ENCODE data around the gene UGT1A7. TPM values are rescaled to one million over a fixed set of nuclear protein-coding genes. Genes with fewer than 3 reads are reported as not detected.

UGT1A7 gene
- total and polyA plus RNA-seq, 9 of the 15 experiments (the other 6 are each of a cell fraction or from before 2014, with no cell fraction given): not detected

DNA sequence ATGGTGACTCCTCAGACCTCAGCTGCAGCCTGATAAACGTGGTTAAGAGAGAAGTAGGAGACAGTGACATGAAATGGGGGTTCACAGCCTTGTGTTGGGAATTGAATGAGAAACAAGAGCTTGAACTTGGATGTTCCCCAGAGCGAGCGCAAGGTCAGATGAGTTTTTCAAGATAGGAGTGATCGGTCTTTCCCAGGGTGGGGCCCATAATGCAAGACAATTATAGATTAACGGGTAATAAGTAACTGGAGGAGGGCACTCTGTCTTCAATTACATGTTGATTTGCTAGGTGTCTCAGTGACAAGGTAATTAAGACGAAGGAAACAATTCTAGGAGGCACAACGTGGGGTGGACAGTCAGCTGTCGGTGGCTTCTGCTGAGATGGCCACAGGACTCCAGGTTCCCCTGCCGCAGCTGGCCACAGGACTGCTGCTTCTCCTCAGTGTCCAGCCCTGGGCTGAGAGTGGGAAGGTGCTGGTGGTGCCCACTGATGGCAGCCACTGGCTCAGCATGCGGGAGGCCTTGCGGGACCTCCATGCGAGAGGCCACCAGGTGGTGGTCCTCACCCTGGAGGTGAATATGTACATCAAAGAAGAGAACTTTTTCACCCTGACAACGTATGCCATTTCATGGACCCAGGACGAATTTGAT is 31.0 kb downstream of the UGT1A7 start, which contains the start of gene UGT1A5 (continued):
- TF ChIP-seq, protein P1, sequence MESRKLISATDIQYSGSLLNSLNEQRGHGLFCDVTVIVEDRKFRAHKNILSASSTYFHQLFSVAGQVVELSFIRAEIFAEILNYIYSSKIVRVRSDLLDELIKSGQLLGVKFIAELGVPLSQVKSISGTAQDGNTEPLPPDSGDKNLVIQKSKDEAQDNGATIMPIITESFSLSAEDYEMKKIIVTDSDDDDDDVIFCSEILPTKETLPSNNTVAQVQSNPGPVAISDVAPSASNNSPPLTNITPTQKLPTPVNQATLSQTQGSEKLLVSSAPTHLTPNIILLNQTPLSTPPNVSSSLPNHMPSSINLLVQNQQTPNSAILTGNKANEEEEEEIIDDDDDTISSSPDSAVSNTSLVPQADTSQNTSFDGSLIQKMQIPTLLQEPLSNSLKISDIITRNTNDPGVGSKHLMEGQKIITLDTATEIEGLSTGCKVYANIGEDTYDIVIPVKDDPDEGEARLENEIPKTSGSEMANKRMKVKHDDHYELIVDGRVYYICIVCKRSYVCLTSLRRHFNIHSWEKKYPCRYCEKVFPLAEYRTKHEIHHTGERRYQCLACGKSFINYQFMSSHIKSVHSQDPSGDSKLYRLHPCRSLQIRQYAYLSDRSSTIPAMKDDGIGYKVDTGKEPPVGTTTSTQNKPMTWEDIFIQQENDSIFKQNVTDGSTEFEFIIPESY (CRISPR knock-in tag; IDR thresholded peaks at IDR 0.05): no peak
- TF ChIP-seq, protein P2, sequence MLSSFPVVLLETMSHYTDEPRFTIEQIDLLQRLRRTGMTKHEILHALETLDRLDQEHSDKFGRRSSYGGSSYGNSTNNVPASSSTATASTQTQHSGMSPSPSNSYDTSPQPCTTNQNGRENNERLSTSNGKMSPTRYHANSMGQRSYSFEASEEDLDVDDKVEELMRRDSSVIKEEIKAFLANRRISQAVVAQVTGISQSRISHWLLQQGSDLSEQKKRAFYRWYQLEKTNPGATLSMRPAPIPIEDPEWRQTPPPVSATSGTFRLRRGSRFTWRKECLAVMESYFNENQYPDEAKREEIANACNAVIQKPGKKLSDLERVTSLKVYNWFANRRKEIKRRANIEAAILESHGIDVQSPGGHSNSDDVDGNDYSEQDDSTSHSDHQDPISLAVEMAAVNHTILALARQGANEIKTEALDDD (IDR thresholded peaks at IDR 0.05): no peak
- TF ChIP-seq EP300 (IDR thresholded peaks at IDR 0.05; ENCODE audit: low read length): no peak
- no peak for TF ChIP-seq SRSF3 (IDR thresholded peaks at IDR 0.05; ENCODE audit: insufficient read depth, low read length)
- TF ChIP-seq MCM5 (IDR thresholded peaks at IDR 0.05; ENCODE audit: low read depth): no peak
- no peak for TF ChIP-seq RBM34 (IDR thresholded peaks at IDR 0.05; ENCODE audit: borderline replicate concordance, insufficient read depth, low read length)
- TF ChIP-seq ATF7 (IDR thresholded peaks at IDR 0.05): no peak
- no peak for TF ChIP-seq GABPB2 (CRISPR knock-in tag; conservative IDR thresholded peaks at IDR 0.05)
- TF ChIP-seq SRF (CRISPR knock-in tag; IDR thresholded peaks at IDR 0.05): no peak
- TF ChIP-seq, protein P3, sequence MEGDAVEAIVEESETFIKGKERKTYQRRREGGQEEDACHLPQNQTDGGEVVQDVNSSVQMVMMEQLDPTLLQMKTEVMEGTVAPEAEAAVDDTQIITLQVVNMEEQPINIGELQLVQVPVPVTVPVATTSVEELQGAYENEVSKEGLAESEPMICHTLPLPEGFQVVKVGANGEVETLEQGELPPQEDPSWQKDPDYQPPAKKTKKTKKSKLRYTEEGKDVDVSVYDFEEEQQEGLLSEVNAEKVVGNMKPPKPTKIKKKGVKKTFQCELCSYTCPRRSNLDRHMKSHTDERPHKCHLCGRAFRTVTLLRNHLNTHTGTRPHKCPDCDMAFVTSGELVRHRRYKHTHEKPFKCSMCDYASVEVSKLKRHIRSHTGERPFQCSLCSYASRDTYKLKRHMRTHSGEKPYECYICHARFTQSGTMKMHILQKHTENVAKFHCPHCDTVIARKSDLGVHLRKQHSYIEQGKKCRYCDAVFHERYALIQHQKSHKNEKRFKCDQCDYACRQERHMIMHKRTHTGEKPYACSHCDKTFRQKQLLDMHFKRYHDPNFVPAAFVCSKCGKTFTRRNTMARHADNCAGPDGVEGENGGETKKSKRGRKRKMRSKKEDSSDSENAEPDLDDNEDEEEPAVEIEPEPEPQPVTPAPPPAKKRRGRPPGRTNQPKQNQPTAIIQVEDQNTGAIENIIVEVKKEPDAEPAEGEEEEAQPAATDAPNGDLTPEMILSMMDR (IDR thresholded peaks at IDR 0.05 in 2 of 3, conservative IDR thresholded peaks at IDR 0.05 in 1 of 3; ENCODE audit: insufficient read depth in 2 of 3, low read depth in 1 of 3, low read length in 3 of 3): no peak
- no peak for TF ChIP-seq RHOXF2B (CRISPR knock-in tag; conservative IDR thresholded peaks at IDR 0.05)
